Breast epithelium (tissue), 4 donors: ENCODE measurements around the gene NEU3. TPM values are rescaled to one million over a fixed set of nuclear protein-coding genes. Genes with fewer than 3 reads are reported as not detected.
A peak's percentile ranks its signal among the peaks of the same experiment; 100 is the strongest.
"Not testable (repeated sequence)": the region's sequence is repeated elsewhere in the genome, so short reads cannot be mapped to it uniquely, and the experiment has no call there.

ENCODE experiments used
- DNase-seq, 2 donors: peaks; one replicate each; pipeline ENCODE4 v3.0.0-alpha.2; 2019; ENCODE audit warnings: low spot score in 2 of 2
- H3K27ac ChIP-seq, 2 donors: fragments of 200-600 bp; sonication (generic) in 1 of 2; one replicate each; pipeline ENCODE4 v1.5.1; 2016 to 2019; ENCODE audit warnings: mild to moderate bottlenecking in 1 of 2
- H3K27me3 ChIP-seq, 2 donors: fragments of 200-600 bp; sonication (generic) in 1 of 2; one replicate each; pipeline versions ENCODE4 v1.5.1 to v1.6.0; 2017 to 2019; ENCODE audit warnings: control low read depth in 1 of 2, mild to moderate bottlenecking in 1 of 2
- H3K36me3 ChIP-seq: fragments of 200-600 bp; one replicate; pipeline ENCODE4 v1.5.1; 2019
- H3K4me1 ChIP-seq, 2 donors: fragments of 200-600 bp; sonication (generic); one replicate each; pipeline ENCODE4 v1.5.1; 2016 to 2019; ENCODE audit warnings: control low read depth in 1 of 2
- H3K4me3 ChIP-seq, 3 donors: fragments of 200-600 bp; sonication (generic); 1 replicate in 2 of 3; 2 replicates in 1 of 3; pipeline ENCODE4 v1.5.1; 2016 to 2019; ENCODE audit warnings: mild to moderate bottlenecking in 3 of 3, moderate library complexity in 2 of 3
- H3K9me3 ChIP-seq, 2 donors: fragments of 200-600 bp; sonication (generic) in 1 of 2; one replicate each; pipeline ENCODE4 v1.5.1; 2016 to 2019; ENCODE audit warnings: control low read depth in 1 of 2
- CTCF ChIP-seq, 3 donors: fragments of 450-650 bp; IDR thresholded peaks; one replicate each; pipeline ENCODE4 v1.5.1; 2016 to 2017; ENCODE audit warnings: antibody characterized with exemption in 3 of 3, mild to moderate bottlenecking in 3 of 3, moderate library complexity in 3 of 3
- POLR2A ChIP-seq: fragments of 450-650 bp; IDR thresholded peaks from one replicate; pipeline ENCODE4 v1.6.1; 2016; ENCODE audit warnings: antibody characterized with exemption, mild to moderate bottlenecking, moderate library complexity
- POLR2AphosphoS5 ChIP-seq, 3 donors: sonication (generic); formaldehyde crosslinking; IDR thresholded peaks; one replicate each; pipeline ENCODE4 v1.6.1; 2017; ENCODE audit warnings: antibody characterized with exemption in 3 of 3
- intact Hi-C: fragments of 100-400 bp; cut with DNase I; formaldehyde crosslinking; loops from one replicate; pipeline ENCODE4 v1.15.1; 2023; ENCODE audit warnings: low total_unique reads
- total RNA-seq, 3 donors: library from RNA; depleted of rRNA; stranded (reverse); fragments of >200 nt; gene quantifications; one replicate each; pipeline ENCODE4 v1.1.0, GENCODE V29; 2016

The NEU3 gene
- total RNA-seq, 3 donors from 2014 or later: 11.8 to 12.8 (median 12.4) TPM

GRCh38 chr11:74981888-74982287, 6.8 kb upstream of the NEU3 start:
- Histone ChIP-seq H3K27me3 (no peaks in the 10 kb centered on the region), H3K9me3 (no peaks in the 10 kb centered on the region), H3K36me3 (no peaks in the 10 kb centered on the region), H3K27ac (no peak overlapping the region), H3K4me1 (no peaks in the 10 kb centered on the region), H3K4me3 (no peak overlapping the region)
- intact Hi-C loops: no loop called here
- DNase-seq: no peak
- no peak for TF ChIP-seq CTCF (IDR thresholded peaks at IDR 0.05)
- no peak for TF ChIP-seq POLR2AphosphoS5 (IDR thresholded peaks at IDR 0.05)
- TF ChIP-seq POLR2A: no peak

GRCh38 chr11:74984070-74984469, 4.7 kb upstream of the NEU3 start:
- Histone ChIP-seq H3K9me3 (no peaks in the 10 kb centered on the region), H3K27ac (no peak overlapping the region), H3K27me3 (no peaks in the 10 kb centered on the region), H3K4me1 (no peaks in the 10 kb centered on the region), H3K4me3 (no peak overlapping the region), H3K36me3 (no peaks in the 10 kb centered on the region)
- intact Hi-C loops: no loop called here
- DNase-seq: no peak
- no peak for TF ChIP-seq CTCF (IDR thresholded peaks at IDR 0.05)
- TF ChIP-seq POLR2AphosphoS5 (IDR thresholded peaks at IDR 0.05): no peak
- TF ChIP-seq POLR2A: no peak

GRCh38 chr11:74984730-74985129, 4.0 kb upstream of the NEU3 start:
- H3K36me3 ChIP-seq: no peaks in the 10 kb centered on the region
- TF ChIP-seq POLR2A: no peak
- no peak for TF ChIP-seq POLR2AphosphoS5 (IDR thresholded peaks at IDR 0.05)
- TF ChIP-seq CTCF (IDR thresholded peaks at IDR 0.05): no peak
- no peaks in the 10 kb centered on the region for H3K4me1 ChIP-seq
- H3K27me3 ChIP-seq: no peaks in the 10 kb centered on the region
- intact Hi-C loops: no loop called here
- no peak for DNase-seq
- no peak overlapping the region for H3K4me3 ChIP-seq
- H3K27ac ChIP-seq: no peak overlapping the region
- H3K9me3 ChIP-seq: no peaks in the 10 kb centered on the region

GRCh38 chr11:74989260-74989638, 516 bp downstream of the NEU3 start:
- H3K27ac ChIP-seq: peak overlapping the region; percentile 78 to 86
- no peaks in the 10 kb centered on the region for H3K9me3 ChIP-seq
- no peaks in the 10 kb centered on the region for H3K4me1 ChIP-seq
- intact Hi-C loops: no loop called here
- H3K27me3 ChIP-seq: no peaks in the 10 kb centered on the region
- H3K4me3 ChIP-seq: peak overlapping the region; percentile 70 to 84 (median 78)
- H3K36me3 ChIP-seq: no peaks in the 10 kb centered on the region
- DNase-seq: no peak
- TF ChIP-seq POLR2A (no peak), POLR2AphosphoS5 (IDR thresholded peaks at IDR 0.05) (no peak), CTCF (IDR thresholded peaks at IDR 0.05) (no peak)

- H3K27me3 ChIP-seq, H3K4me1 ChIP-seq, DNase-seq, H3K9me3 ChIP-seq, H3K36me3 ChIP-seq, H3K4me3 ChIP-seq, intact Hi-C loops, H3K27ac ChIP-seq: not testable (repeated sequence)
Measured at GRCh38 chr11:74990150-74990549, 1.4 kb downstream of the NEU3 start.

GRCh38 chr11:74990941-74991340, 2.2 kb downstream of the NEU3 start:
- Histone ChIP-seq H3K27ac (no peak overlapping the region), H3K27me3 (no peaks in the 10 kb centered on the region), H3K4me3 (no peak overlapping the region), H3K9me3 (no peaks in the 10 kb centered on the region), H3K36me3 (no peaks in the 10 kb centered on the region), H3K4me1 (no peaks in the 10 kb centered on the region)
- intact Hi-C loops: no loop called here
- no peak for DNase-seq
- no peak for TF ChIP-seq CTCF (IDR thresholded peaks at IDR 0.05)
- no peak for TF ChIP-seq POLR2AphosphoS5 (IDR thresholded peaks at IDR 0.05)
- TF ChIP-seq POLR2A: no peak
